DMS153 (cell line): ENCODE results near the gene MRPS23.
A peak's percentile ranks its signal among the peaks of the same experiment; 100 is the strongest.

ENCODE experiments used
- DNase-seq: peaks from one replicate; lab custom pipeline; 2025; lab: John Stamatoyannopoulos, UW

Gene MRPS23

DNA sequence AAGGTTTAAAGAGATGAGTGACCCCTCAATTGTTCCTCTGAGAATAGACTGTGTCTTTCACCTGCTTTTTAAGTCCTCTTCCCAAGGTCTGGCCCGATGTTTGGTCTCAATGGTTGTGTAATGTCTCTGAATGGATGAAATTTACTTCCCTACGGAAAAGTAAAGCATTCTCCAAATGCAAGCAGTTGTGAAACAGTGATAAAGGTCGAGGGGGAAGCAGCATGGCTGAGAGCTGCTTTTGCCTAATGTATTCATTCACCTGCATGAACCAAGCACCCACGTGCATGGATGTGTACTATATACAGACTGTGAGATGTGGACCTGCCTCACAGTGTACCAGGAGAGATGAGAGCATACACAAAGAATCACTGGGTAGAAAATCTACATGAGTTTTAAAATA lies 11.4 kb downstream of the MRPS23 start:
- no peak for DNase-seq

DNA sequence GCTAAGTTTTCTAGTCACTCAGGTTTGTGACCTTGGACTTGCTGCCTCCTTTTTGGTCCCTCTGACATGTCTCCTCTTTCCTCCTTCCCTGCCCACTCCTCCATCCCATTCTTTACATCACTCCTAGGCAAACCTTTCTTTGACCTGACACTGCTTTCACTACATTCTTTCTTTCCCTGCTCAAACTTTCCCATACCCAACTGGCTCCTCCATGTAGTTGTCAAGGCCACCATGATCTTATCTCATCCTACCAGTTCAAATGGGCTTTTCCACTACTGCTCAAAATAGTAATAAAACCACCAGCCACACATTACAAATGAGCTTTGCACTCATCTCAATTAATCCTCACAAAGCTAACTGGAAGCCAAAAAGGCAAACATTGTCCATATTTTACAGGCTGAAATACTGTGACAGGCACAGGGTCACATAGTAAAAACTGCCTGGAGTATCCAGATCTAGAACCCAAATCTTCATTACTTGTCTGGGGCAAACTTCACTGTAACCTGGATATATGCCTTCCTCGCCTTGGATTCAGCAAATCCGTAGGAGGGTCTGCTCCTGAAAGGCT lies 14.4 kb downstream of the MRPS23 start:
- DNase-seq = no peak

DNA sequence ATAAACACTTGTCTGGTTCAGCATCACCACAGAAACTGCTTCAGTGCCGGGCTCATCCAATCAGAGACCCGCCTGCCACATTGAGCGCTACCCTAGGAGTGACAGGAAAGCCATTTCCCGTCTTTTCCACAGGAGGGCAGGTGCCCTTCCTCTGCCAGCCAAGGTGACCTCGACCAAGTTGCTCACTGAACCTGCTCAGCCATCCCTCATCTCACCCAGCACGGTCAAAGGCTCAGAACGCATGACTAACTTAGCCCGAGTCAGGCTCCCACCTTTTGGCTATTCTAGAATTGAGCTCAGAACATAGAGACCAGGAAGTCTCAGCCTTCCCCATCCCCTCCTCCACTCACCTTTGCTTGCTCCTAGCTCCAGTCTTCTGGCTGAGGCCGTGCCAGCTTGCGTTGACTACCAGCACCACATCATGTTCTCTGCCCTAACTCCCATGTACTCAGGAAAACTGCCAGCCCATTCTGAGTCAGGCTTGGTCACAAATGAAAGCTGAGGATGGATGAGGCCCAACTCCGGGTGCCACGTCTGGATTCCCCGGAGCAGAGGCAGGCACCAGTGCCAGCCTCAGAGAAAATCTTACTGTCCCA lies 15.6 kb downstream of the MRPS23 start:
- peak; percentile 74 for DNase-seq

DNA sequence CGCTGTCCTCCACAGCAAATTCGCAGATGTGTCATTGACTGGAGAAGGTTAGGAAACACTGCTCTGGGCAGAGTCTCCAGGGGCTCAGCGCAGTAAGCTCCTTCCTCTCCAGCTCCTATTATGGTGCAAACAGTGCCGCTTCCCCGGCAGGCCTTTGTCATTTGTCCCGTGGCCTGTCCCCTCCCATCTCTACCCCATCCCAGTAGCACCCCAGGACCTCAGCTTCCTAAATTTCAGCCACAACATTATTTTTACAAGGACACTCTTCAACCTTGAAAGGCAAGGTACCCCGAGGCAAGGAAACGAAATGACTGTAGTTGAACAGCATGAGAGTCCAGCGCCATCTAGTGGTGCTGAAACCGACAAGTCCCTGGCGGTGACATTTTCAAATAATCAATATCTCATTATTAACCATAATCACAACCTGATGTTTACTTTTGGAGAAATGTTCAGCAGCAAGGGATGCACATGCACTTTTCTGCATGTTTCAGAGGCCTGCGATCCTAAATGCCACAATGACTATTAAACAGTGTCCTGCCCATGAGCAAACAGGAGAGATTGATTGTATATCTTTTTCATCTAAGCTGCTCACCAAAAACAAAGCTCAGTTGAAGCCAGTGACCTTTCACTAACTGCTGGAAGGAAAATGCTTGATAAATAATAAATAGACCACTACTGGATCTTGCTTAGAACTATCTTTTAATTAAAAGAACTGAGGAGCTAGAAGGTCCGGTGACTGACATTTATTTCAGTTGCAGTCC lies 16.5 kb downstream of the MRPS23 start:
- peak; percentile 58 for DNase-seq

DNA sequence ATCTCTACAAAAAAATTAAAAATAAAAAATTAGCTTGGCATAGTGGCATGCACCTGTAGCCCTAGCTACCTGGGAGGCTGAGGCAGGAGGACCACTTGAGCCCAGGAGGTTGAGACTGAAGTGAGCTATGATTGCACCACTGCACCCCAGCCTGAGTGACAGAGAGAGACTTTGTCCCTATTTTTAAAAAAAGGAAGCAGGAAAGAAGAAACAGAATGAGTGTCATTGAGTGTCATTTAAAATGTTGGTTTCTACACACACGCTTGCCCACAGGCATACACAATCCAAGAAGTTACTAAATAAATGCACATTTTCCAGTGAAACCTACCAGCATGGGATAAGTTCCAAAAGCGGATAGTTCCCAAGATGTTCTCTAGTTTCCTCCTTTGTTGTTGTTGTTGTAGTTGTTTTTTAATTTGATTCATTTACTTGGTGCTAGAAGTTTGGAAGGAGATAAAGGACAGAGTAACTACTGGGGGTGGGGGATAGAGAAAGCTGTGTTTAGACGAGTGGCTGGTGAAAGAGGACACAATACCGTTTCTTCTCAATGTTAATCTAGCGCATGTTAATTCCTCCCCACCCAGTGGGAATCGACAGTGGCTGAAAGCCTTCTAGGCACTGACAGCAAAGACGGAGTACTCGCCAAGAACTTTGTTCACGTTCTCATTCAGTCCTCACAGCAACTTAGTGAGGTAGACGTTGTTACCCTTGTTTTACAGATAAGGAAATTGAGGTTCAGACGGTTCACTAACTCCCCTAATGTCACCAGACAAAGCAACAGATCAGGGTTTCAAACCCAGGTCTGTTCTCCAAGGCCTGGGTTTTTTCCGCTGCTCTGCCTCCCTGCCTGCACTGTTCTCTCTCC lies 17.3 kb downstream of the MRPS23 start:
- no peak for DNase-seq

DNA sequence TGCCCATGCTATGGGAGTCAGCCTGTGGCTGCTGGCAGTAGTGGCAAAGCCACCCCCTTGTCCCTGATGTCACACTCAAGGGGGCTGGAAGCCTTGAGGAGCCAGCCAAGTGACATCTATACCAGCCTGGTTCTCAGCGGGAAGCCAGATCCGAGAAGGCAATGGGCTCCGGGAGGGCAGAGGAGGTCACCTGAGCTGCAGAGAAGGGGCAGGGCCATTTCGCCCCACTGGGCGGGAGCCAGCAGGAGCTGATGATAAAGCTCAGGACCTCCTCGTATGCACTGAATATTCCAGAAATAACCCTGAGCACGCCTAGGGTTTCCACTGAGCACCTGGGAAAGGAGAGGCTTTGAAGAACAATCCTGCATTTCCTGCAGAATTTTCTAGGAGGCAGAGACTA lies 19.0 kb downstream of the MRPS23 start:
- no peak for DNase-seq

DNA sequence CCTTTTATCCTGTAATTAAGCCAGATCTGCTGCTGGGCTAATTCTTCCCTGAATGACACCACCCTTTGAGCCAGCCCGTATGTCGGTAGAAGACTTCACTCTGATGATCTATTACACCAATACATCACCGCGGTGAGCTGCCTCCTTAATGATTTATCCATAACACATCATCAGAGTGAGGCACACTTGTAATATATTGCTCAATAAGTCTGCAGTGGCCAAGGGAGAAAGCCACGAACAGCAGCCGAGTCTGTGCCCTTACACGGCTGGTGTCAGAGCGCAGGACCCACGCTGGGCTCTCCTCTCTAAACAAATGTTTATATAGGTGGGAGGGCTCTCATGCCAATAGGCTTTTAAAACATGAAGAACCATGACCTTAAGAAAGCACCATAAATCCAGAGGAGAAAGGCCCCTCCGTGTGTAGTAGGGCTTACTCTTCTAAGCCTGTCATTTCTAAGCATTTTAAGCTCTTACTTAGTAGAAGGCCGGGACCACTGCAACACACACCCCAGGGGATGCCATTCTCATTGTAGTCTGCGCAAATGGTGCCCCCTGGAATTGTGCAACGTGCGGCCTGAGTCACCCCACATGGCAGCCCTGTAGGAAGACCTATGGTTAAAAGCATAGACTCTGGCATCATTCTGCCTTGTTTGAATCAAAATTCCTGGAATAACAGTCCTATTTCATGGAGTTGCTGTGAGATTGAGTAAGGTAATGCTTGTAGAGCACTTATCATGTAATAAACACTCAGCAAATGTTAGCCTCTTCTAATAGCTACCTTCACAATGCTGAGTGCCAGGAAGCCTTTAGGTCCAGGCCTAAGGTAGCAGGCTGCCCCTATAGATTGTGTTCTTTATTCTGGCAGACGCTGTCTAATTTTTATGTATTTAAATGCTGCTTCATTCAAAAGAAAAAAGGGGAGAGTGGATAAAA lies 26.1 kb downstream of the MRPS23 start:
- no peak for DNase-seq

DNA sequence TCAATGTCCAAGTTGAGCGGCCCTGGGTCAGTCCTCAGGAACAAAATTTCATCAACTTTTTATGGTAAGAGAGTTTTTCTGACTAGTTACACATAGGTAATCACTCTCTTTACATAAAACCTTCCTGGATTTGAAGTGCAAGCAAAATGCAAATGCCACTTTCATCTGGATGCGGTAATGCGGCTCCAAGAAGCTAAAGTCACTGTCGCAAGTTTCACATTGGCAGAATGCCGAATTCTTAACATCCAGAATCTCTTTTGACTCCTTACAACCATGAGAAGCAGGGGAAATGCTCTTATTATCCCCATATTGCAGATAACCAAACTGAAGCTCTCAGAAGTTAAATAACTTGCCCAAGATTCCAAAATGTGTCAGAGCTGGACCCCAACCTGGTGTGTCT lies 30.0 kb downstream of the MRPS23 start:
- DNase-seq = no peak

DNA sequence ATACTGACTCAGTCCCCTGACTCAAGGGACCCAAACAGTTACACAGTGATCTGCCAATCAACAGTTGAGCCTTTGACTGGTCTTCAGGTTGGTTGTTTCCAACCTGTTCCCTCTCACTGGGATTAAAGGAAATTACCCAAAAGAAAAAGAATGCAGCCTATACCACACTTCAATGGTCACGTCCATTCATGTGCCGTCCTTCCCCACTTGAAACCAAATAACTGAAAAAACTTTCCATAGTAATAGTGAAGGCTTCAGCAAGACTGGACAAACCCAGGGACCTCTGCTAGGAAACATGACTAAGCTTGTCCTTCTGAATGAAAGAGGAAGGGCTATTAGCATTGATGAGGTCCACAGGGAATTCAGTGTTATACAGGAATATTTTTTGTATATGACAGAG lies 30.6 kb downstream of the MRPS23 start:
- DNase-seq = no peak

DNA sequence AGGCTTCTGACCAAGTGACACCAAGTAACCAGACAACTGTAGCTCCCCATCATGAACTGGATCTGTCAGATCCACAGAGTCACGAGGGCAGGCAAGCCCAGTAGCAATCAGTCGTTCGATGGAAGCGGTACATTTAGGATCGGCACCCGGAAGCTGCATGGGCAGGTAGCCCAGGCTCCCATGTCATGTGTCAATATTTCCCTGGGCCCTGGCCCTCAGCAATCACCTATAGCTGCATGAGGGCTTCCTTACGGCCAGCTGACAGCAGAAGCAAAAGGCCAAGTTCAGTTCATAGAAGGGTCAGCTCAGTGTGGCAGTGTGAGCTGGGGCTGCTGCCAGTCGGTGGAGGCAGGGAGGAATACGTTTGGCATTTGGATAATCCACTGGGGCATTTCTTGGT lies 31.8 kb downstream of the MRPS23 start:
- DNase-seq = no peak

DNA sequence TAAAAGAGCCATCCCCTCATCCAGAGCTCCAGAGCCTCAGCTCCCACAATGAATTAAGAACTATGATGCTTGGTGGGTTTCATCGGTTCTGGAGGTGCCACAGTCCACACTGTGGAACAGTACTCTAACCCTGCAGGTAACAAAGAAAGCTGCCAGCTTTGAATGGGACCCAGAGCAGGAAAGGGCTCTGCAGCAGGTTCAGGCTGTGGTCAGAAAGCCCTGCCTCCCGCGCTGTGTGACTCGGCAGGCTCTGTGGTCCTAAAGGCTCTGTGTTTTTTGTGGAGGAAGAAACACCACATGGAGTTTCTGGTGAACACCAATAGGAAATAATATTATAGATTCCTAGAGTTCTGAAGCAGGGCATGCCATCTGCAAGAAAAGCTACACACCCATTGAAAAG lies 32.5 kb downstream of the MRPS23 start:
- DNase-seq = no peak

DNA sequence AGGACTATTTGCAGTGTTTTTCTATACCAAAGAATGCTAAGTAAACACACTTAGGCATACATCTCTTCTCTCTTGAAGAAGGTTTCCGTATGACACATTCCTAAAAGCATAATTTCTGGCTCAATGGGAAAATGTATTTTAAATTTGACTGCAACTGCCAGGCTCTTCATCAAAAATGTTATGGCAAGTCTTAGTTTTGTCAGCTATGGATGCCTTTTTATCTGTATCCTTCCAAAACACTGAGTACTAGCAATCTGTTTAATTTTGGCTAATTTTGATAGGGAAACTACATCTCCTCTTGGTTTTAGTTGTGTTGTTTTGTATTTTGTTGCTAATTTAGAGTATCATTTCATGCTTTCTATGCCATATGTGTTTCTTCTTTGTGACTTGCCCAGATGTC lies 35.4 kb downstream of the MRPS23 start:
- DNase-seq = no peak

DNA sequence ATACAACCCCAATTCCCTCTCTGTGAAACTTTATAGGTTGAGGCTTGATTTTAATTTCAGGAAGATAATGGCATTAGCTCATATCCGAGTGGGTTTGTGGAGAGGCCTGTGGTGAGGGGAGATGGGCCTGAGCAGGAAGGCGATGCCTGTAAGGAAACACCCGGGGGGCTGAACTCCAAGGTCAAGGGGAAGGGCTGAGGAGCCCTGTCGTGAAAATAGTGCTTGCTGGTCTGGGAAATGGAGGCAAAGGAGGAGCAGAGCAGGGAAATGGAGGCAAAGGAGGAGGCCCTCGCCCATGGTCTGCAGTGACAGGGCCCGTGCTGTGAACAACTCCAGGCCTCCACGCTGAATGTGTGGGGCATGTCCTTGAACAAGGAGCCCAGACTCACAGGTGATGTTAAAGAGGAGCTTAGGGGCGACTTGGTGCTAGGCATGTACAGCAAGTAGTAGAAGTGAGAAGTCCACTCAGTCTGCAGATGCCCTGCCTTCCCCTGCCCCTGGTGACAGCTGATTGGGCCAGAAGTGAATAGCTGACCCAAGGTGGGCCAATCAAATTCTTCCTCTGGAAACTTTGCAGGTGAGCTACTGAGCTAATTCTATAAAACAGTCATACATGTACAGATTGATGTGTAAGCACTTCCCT lies 38.1 kb downstream of the MRPS23 start:
- no peak for DNase-seq

DNA sequence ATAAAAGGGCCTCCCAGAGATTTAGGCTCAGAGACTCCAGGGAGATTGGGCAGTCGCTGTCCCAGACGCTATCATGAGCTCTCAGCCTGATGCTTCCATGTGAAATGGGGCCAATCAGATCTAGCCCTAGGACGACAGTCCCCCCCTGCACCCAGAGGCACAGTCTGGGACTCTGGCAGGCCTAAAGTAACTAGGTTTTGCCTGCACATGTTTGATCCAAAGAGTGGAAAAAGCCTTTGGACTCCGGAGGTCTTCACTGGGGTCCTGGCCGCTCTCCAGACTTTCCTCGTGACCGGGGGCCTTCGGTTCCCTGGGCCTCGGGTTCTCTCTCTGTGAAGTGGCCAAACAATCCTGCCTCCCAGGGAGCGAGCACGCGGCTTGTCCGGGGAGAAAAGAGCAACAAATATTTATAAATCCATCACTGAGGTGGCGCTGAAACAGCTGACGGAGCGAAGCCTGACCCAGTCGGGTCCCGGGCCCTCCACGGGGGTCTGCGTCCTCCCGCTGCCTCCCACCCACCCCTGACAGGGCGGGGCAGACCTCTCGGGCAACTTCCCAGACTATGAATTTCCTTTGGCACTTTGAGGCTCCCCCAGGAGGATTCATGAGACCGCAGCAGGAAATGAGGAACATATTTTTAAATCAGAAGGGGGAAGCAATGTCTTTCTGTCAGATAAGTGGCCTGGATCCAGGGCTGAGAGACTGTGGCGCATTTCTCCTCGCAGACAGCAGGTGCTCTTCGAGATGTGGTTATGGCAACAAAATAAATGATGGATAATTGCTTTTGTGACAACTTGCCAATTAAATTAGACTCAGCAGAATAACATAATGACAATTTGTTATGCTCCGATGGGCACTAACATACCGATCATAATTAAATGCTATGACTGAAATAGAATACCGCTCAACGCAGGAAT lies 38.9 kb downstream of the MRPS23 start:
- peak; percentile 53 for DNase-seq

DNA sequence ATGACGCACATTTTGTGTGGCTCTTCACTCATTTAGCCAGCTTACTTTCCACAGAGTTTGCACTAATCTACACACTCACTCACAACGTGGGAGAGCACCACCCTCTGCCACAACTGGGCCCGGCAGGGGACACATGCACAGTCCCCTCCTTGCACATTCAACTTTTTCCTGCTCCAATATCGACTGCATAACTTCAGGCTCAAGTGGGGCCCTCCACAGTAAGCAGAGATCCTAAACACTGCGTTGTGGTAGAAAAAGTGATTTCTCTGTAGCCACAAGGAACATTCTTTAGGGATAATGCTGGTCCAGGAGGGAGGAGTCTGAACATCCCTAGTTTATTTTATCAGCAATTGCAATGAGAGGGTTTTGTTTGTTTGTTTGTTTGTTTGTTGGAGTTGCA lies 40.0 kb downstream of the MRPS23 start:
- no peak for DNase-seq

DNA sequence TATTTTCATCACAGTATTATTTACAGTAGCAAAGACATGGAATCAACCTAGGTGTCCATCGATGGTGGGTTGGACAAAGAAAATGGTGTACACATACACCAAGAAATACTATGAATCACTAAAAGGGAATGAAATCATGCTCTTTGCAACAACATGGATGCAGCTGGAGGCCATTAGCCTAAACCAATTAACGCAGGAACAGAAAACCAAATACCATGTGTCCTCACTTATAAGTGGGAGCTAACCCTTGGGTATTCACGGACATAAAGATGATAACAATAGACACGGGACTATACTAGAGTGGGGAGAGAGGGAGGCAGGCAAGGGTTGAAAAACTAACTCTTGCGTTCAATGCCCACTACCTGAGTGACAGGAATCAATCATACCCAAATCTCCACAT lies 41.0 kb downstream of the MRPS23 start:
- DNase-seq = no peak

DNA sequence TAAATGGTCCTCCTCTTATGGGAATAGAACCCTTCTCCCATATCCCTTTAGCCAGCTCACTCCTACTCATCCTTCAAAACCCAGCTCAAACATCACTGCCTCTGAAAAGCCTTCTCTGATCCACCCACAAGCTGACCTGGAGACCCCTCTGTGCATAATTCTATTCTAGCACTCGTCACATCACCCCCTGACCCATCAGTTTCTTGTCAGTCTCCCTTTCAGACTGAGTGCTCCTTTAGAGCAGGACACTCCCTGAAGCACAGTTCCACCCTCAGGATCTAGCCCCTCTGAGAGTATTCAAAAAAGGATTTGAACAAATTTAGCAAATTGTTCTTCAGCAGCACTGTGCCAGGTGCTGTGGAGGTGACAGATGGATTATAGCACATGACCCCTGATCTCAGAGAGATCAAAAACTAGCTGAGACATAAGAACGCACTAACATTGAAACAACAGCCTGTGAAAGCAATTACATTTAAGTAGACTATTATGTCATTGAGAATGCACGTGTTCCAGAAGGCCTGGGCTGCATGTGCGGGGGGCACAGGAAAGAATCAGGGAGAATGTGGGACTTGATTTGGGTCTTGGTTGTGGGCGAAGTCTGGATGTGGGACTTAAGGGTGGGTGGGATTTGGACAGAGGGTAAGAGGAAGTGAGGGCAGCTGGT lies 43.5 kb downstream of the MRPS23 start:
- DNase-seq = no peak

DNA sequence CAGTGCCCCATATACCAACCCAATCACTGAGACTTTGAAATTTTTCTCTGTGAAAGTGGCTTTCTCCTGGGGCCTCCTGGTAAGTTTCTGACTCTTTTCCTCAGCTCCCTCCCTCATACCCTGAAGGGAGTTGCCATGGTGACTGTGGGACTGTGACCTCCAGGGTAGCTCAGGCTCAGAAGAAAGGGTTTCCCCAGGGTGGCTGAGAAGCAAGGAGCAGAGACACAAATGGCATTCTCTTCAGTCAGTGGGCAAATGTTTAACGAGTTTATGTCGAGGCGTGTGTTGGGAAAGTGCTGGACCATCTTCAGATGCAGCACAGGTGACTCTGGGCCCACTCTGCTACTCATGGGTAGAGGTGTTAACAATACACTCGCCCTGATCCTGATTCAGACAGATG lies 46.8 kb downstream of the MRPS23 start:
- DNase-seq = no peak

DNA sequence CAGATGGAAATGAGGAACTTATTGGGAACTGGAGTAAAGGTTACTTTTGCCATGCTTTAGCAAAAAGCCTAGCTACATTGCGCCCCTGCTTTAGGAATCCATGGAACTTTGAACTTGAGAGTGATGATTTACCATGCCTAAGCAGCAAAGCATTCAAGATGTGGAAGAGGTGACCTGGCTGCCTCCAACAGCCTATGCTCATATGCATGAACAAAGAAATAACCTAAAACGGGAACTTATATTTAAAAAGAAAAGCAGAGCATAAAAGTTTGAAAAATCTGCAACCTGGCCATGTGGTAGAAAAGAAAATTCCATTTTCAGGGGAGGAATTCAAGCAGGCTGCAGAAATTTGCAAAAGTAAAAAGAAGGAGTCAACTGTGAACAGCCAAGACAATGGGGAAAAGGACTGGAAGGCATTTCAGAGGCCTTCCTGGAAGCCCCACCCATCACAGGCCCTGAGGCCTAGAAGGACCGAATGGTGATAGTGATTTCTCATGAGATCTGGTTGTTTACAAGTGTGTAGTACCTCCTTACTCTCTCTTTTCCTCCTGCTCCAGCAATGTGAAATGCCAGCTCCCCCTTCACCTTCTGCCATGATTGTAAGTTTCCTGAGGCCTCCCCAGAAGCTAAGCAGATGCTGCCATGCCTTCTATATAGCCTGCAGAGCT lies 48.7 kb downstream of the MRPS23 start:
- DNase-seq = no peak
